ENCODE measurements around the gene ADAM17. TPM values are rescaled to one million over a fixed set of nuclear protein-coding genes. Genes with fewer than 3 reads are reported as not detected.
"Not testable (repeated sequence)": the region's sequence is repeated elsewhere in the genome, so short reads cannot be mapped to it uniquely, and the experiment has no call there.

The ADAM17 gene
- total RNA-seq, 1 donor from 2014 or later: 61.3 TPM

- no peak for TF ChIP-seq CTCF (IDR thresholded peaks at IDR 0.05; ENCODE audit: insufficient read depth, low read length, poor library complexity, severe bottlenecking)
- peak; percentile 68 for DNase-seq (ENCODE audit: low read depth)
- no peaks in the 10 kb centered on the region for H3K27me3 ChIP-seq (ENCODE audit: control insufficient read depth, insufficient read depth, low read length)
- no peak overlapping the region for H3K4me3 ChIP-seq (ENCODE audit: low read depth, low read length)
- no peaks in the 10 kb centered on the region for H3K36me3 ChIP-seq (ENCODE audit: control insufficient read depth, insufficient read depth, low read length)
These were observed 3.3 kb upstream of the ADAM17 start for GRCh38 chr2:9558948-9559381.

- TF ChIP-seq CTCF (IDR thresholded peaks at IDR 0.05; ENCODE audit: insufficient read depth, low read length, poor library complexity, severe bottlenecking): no peak
- no peaks in the 10 kb centered on the region for H3K36me3 ChIP-seq (ENCODE audit: control insufficient read depth, insufficient read depth, low read length)
- DNase-seq (ENCODE audit: low read depth): no peak
- peak overlapping the region; percentile 53 for H3K4me3 ChIP-seq (ENCODE audit: low read depth, low read length)
- no peaks in the 10 kb centered on the region for H3K27me3 ChIP-seq (ENCODE audit: control insufficient read depth, insufficient read depth, low read length)
These were observed 602 bp upstream of the ADAM17 start for GRCh38 chr2:9556121-9556743.

- TF ChIP-seq CTCF (IDR thresholded peaks at IDR 0.05; ENCODE audit: insufficient read depth, low read length, poor library complexity, severe bottlenecking): no peak
- H3K27me3 ChIP-seq (ENCODE audit: control insufficient read depth, insufficient read depth, low read length): no peaks in the 10 kb centered on the region
- DNase-seq (ENCODE audit: low read depth): no peak
These were observed 721 bp downstream of the ADAM17 start for GRCh38 chr2:9554921-9555296.

GRCh38 chr2:9552219-9553178 is 3.1 kb downstream of the ADAM17 start:
- DNase-seq (ENCODE audit: low read depth): no peak
- Histone ChIP-seq H3K36me3 (ENCODE audit: control insufficient read depth, insufficient read depth, low read length) (no peaks in the 10 kb centered on the region), H3K27me3 (ENCODE audit: control insufficient read depth, insufficient read depth, low read length) (no peaks in the 10 kb centered on the region), H3K4me3 (ENCODE audit: low read depth, low read length) (no peak overlapping the region)
- no peak for TF ChIP-seq CTCF (IDR thresholded peaks at IDR 0.05; ENCODE audit: insufficient read depth, low read length, poor library complexity, severe bottlenecking)

More at GRCh38 chr2:9554921-9555296, 721 bp downstream of the ADAM17 start:
- Histone ChIP-seq H3K4me3 (ENCODE audit: low read depth, low read length) (peak overlapping the region; percentile 95), H3K36me3 (ENCODE audit: control insufficient read depth, insufficient read depth, low read length) (no peaks in the 10 kb centered on the region)

- not testable (repeated sequence) for H3K27me3 ChIP-seq (ENCODE audit: control insufficient read depth, insufficient read depth, low read length); H3K36me3 ChIP-seq (ENCODE audit: control insufficient read depth, insufficient read depth, low read length); DNase-seq (ENCODE audit: low read depth); H3K4me3 ChIP-seq (ENCODE audit: low read depth, low read length)
These were observed 4.7 kb downstream of the ADAM17 start for GRCh38 chr2:9550859-9551391.

GRCh38 chr2:9549420-9549819 is 6.2 kb downstream of the ADAM17 start:
- DNase-seq (ENCODE audit: low read depth): no peak

More at GRCh38 chr2:9549420-9549819, 6.2 kb downstream of the ADAM17 start:
- Histone ChIP-seq H3K27me3 (ENCODE audit: control insufficient read depth, insufficient read depth, low read length) (no peaks in the 10 kb centered on the region), H3K4me3 (ENCODE audit: low read depth, low read length) (no peak overlapping the region), H3K36me3 (ENCODE audit: control insufficient read depth, insufficient read depth, low read length) (no peaks in the 10 kb centered on the region)
- no peak for TF ChIP-seq CTCF (IDR thresholded peaks at IDR 0.05; ENCODE audit: insufficient read depth, low read length, poor library complexity, severe bottlenecking)
